ENCODE data around the gene SCN3A. TPM values are rescaled to one million over a fixed set of nuclear protein-coding genes. Genes with fewer than 3 reads are reported as not detected.

SCN3A gene
- total and polyA plus RNA-seq, 2 donors (not counting 3 experiments of a cell fraction or from before 2014, with no cell fraction given): not detected

GRCh38 chr2:165163761-165164160, 40.1 kb downstream of the SCN3A start:
- FAIRE-seq (no peak), DNase-seq (ENCODE audit: low read depth, low spot score) (no peak)
- no peaks in the 10 kb centered on the region for H3K36me3 ChIP-seq (ENCODE audit: control insufficient read depth in 2 of 2, extremely low read depth in 1 of 2, insufficient read depth in 2 of 2, low read length in 2 of 2)
- intact Hi-C loops (cut with micrococcal nuclease): no loop called here
- no TSS peak for BruUV-seq (replicated peaks)
- no peak overlapping the region for H2AFZ ChIP-seq (ENCODE audit: low read depth, low read length)
- H3K4me2 ChIP-seq (ENCODE audit: insufficient read depth, low read length): no peak overlapping the region
- H3K9me3 ChIP-seq (replicated peaks; ENCODE audit: control insufficient read depth, insufficient read depth, low read length): no peaks in the 10 kb centered on the region
- no peaks in the 10 kb centered on the region for H3K79me2 ChIP-seq (ENCODE audit: control insufficient read depth, insufficient read depth, low read length)
- H3K27ac ChIP-seq (ENCODE audit: insufficient read depth, low read depth, low read length): no peak overlapping the region
- H3K4me1 ChIP-seq (ENCODE audit: control insufficient read depth, extremely low read depth, insufficient read depth, low read length): no peaks in the 10 kb centered on the region
- no peak overlapping the region for H3K4me3 ChIP-seq (replicated peaks in 1 of 3; ENCODE audit: insufficient read depth in 1 of 3, low read depth in 1 of 3, low read length in 3 of 3)
- POLR2A ChIA-PET: no interaction called here
- H3K9me1 ChIP-seq (replicated peaks; ENCODE audit: control insufficient read depth, extremely low read depth, insufficient read depth, low read length): no peaks in the 10 kb centered on the region
- dilution Hi-C loops (cut with MboI; ENCODE audit: extremely low pct_ligation_motif_present, low sequenced_read_pairs): no loop called here
- H3K9ac ChIP-seq (replicated peaks; ENCODE audit: extremely low read depth, insufficient read depth, low read length): no peak overlapping the region
- no peaks in the 10 kb centered on the region for H4K20me1 ChIP-seq (replicated peaks; ENCODE audit: control insufficient read depth, extremely low read depth, insufficient read depth, low read length)
- CTCF ChIA-PET: no interaction called here
- no peak for TF ChIP-seq POLR2A (IDR thresholded peaks at IDR 0.05; ENCODE audit: low read depth, low read length)
- no peak for TF ChIP-seq EZH2 (IDR thresholded peaks at IDR 0.05; ENCODE audit: borderline replicate concordance, low read depth, low read length, severe bottlenecking)
- no peak for TF ChIP-seq POLR2AphosphoS5 (IDR thresholded peaks at IDR 0.05; ENCODE audit: insufficient read depth, low read depth, low read length)
- TF ChIP-seq CTCF (IDR thresholded peaks at IDR 0.05; ENCODE audit: extremely low read depth in 1 of 2, insufficient read depth in 1 of 2, low read depth in 1 of 2, low read length in 2 of 2): no peak
- no peak for TF ChIP-seq MYC (IDR thresholded peaks at IDR 0.05; ENCODE audit: low read depth, low read length)
- TF ChIP-seq GATA2 (IDR thresholded peaks at IDR 0.05; ENCODE audit: insufficient read depth, insufficient read length, low read depth, low read length): no peak
- no peak for TF ChIP-seq MAX (IDR thresholded peaks at IDR 0.05; ENCODE audit: insufficient read depth, insufficient read length)
- H3K27me3 ChIP-seq (ENCODE audit: control insufficient read depth in 2 of 2, insufficient read depth in 2 of 2, low read length in 2 of 2): no peaks in the 10 kb centered on the region
